K562 (cell line): Measurements from ENCODE around the gene CEMIP2. TPM values are rescaled to one million over a fixed set of nuclear protein-coding genes. Genes with fewer than 3 reads are reported as not detected.

Experiments used
- CBX2 ChIP-seq: fragments of 200-600 bp; sonication (generic); IDR thresholded peaks from one replicate; pipeline ENCODE4 v1.6.1; 2012; ENCODE audit warnings: mild to moderate bottlenecking, low read length, inconsistent platforms; ENCODE audit not compliant: insufficient read depth, poor library complexity, severe bottlenecking
- GTF2E2 ChIP-seq: fragments of 200-800 bp; sonication (Bioruptor generic); IDR thresholded peaks from 2 replicates; pipeline ENCODE4 v1.6.1; 2016; ENCODE audit warnings: missing genetic modification characterization, missing compliant biosample characterization
- L3MBTL2 ChIP-seq: fragments of 450-650 bp; IDR thresholded peaks from 2 replicates; pipeline ENCODE4 v1.6.1; 2016; ENCODE audit warnings: mild to moderate bottlenecking, moderate library complexity
- MCM2 ChIP-seq: fragments of 450-650 bp; IDR thresholded peaks from 2 replicates; pipeline ENCODE4 v1.6.1; 2017; ENCODE audit warnings: low read depth, mild to moderate bottlenecking
- MEIS2 ChIP-seq: fragments of 450-650 bp; IDR thresholded peaks from 2 replicates; pipeline ENCODE4 v1.6.1; 2014; ENCODE audit warnings: mild to moderate bottlenecking; ENCODE audit not compliant: partially characterized antibody
- ZNF140 ChIP-seq: fragments of 250-450 bp; sonication (Bioruptor Pico); IDR thresholded peaks from 2 replicates; pipeline ENCODE4 v1.8.0; 2021; ENCODE audit warnings: moderate library complexity, mild to moderate bottlenecking, inconsistent platforms
- ZNF561 ChIP-seq: fragments of 450-650 bp; formaldehyde crosslinking; conservative IDR thresholded peaks from 2 replicates; pipeline ENCODE4 v1.4.0; 2020; ENCODE audit warnings: mild to moderate bottlenecking, moderate library complexity
- polyA plus RNA-seq, 8 experiments: library from polyadenylated mRNA; depleted of rRNA in 4 of 8; stranded (reverse) in 5 of 8; unstranded in 3 of 8; fragments of >200 nt; fragmentation: Nextera tagmentation in 2 of 8; fragmentation: Illumina TruSeq in 1 of 8; extraction: Ambion mirVana in 2 of 8; extraction: Trizol in 1 of 8; gene quantifications; 2 replicates each; pipeline versions ENCODE4 v1.2.1 to v1.2.3, GENCODE V29; 2011 to 2014; ENCODE audit warnings: inconsistent platforms in 1 of 8, missing spikeins in 1 of 8
- total RNA-seq, 7 experiments: library from RNA; depleted of rRNA in 6 of 7; stranded (reverse); fragments of >200 nt in 6 of 7; fragmentation: Illumina TruSeq in 2 of 7; extraction: Trizol in 2 of 7; gene quantifications; 2 replicates each; pipeline versions ENCODE4 v1.2.1 to v1.2.3, GENCODE V29; 2011 to 2021; ENCODE audit warnings: low replicate concordance in 1 of 7
- TF ChIP-seq, protein P1 (sequence below): fragments of 450-650 bp; IDR thresholded peaks from 2 replicates; pipeline ENCODE4 v1.6.1; 2016; ENCODE audit warnings: mild to moderate bottlenecking, moderate library complexity

Gene CEMIP2
- total and polyA plus RNA-seq, 9 of the 15 experiments (the other 6 are each of a cell fraction or from before 2014, with no cell fraction given) = 5.4 to 29.9 (median 14.2) TPM

GRCh38 chr9:71648453-71648852 is 119.9 kb downstream of the CEMIP2 start (continued):
- TF ChIP-seq, protein P1, sequence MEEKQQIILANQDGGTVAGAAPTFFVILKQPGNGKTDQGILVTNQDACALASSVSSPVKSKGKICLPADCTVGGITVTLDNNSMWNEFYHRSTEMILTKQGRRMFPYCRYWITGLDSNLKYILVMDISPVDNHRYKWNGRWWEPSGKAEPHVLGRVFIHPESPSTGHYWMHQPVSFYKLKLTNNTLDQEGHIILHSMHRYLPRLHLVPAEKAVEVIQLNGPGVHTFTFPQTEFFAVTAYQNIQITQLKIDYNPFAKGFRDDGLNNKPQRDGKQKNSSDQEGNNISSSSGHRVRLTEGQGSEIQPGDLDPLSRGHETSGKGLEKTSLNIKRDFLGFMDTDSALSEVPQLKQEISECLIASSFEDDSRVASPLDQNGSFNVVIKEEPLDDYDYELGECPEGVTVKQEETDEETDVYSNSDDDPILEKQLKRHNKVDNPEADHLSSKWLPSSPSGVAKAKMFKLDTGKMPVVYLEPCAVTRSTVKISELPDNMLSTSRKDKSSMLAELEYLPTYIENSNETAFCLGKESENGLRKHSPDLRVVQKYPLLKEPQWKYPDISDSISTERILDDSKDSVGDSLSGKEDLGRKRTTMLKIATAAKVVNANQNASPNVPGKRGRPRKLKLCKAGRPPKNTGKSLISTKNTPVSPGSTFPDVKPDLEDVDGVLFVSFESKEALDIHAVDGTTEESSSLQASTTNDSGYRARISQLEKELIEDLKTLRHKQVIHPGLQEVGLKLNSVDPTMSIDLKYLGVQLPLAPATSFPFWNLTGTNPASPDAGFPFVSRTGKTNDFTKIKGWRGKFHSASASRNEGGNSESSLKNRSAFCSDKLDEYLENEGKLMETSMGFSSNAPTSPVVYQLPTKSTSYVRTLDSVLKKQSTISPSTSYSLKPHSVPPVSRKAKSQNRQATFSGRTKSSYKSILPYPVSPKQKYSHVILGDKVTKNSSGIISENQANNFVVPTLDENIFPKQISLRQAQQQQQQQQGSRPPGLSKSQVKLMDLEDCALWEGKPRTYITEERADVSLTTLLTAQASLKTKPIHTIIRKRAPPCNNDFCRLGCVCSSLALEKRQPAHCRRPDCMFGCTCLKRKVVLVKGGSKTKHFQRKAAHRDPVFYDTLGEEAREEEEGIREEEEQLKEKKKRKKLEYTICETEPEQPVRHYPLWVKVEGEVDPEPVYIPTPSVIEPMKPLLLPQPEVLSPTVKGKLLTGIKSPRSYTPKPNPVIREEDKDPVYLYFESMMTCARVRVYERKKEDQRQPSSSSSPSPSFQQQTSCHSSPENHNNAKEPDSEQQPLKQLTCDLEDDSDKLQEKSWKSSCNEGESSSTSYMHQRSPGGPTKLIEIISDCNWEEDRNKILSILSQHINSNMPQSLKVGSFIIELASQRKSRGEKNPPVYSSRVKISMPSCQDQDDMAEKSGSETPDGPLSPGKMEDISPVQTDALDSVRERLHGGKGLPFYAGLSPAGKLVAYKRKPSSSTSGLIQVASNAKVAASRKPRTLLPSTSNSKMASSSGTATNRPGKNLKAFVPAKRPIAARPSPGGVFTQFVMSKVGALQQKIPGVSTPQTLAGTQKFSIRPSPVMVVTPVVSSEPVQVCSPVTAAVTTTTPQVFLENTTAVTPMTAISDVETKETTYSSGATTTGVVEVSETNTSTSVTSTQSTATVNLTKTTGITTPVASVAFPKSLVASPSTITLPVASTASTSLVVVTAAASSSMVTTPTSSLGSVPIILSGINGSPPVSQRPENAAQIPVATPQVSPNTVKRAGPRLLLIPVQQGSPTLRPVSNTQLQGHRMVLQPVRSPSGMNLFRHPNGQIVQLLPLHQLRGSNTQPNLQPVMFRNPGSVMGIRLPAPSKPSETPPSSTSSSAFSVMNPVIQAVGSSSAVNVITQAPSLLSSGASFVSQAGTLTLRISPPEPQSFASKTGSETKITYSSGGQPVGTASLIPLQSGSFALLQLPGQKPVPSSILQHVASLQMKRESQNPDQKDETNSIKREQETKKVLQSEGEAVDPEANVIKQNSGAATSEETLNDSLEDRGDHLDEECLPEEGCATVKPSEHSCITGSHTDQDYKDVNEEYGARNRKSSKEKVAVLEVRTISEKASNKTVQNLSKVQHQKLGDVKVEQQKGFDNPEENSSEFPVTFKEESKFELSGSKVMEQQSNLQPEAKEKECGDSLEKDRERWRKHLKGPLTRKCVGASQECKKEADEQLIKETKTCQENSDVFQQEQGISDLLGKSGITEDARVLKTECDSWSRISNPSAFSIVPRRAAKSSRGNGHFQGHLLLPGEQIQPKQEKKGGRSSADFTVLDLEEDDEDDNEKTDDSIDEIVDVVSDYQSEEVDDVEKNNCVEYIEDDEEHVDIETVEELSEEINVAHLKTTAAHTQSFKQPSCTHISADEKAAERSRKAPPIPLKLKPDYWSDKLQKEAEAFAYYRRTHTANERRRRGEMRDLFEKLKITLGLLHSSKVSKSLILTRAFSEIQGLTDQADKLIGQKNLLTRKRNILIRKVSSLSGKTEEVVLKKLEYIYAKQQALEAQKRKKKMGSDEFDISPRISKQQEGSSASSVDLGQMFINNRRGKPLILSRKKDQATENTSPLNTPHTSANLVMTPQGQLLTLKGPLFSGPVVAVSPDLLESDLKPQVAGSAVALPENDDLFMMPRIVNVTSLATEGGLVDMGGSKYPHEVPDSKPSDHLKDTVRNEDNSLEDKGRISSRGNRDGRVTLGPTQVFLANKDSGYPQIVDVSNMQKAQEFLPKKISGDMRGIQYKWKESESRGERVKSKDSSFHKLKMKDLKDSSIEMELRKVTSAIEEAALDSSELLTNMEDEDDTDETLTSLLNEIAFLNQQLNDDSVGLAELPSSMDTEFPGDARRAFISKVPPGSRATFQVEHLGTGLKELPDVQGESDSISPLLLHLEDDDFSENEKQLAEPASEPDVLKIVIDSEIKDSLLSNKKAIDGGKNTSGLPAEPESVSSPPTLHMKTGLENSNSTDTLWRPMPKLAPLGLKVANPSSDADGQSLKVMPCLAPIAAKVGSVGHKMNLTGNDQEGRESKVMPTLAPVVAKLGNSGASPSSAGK = no peak
- TF ChIP-seq MEIS2 (peak; percentile 39), L3MBTL2 (0 out of 2 replicates have a peak, but pooled peaks have one; percentile 12), ZNF140 (CRISPR knock-in tag) (no peak), GTF2E2 (no peak), CBX2 (no peak), MCM2 (no peak), ZNF561 (CRISPR knock-in tag) (no peak)
